Cardiac septum (tissue), 1 donor: ENCODE results near the gene SH3RF3. TPM values are rescaled to one million over a fixed set of nuclear protein-coding genes. Genes with fewer than 3 reads are reported as not detected.

Experiments used
- DNase-seq: peaks from one replicate; pipeline ENCODE4 v3.0.0-alpha.2; 2020; ENCODE audit warnings: low spot score
- intact Hi-C: fragments of 100-400 bp; cut with DNase I; formaldehyde crosslinking; loops from one replicate; pipeline ENCODE4 v1.14.0; 2022
- total RNA-seq: library from RNA; stranded (reverse); fragmentation: NEBNext Ultra II Directional; extraction: Animal tissue kit (Norgen Biotek cat#: 25700); gene quantifications from one replicate; pipeline ENCODE4 v1.2.1, GENCODE V29; 2021
- donor health status: DM: no; HTN: no; CAD: no.

The SH3RF3 gene
- total RNA-seq, 1 donor from 2014 or later: 11.2 TPM

DNA sequence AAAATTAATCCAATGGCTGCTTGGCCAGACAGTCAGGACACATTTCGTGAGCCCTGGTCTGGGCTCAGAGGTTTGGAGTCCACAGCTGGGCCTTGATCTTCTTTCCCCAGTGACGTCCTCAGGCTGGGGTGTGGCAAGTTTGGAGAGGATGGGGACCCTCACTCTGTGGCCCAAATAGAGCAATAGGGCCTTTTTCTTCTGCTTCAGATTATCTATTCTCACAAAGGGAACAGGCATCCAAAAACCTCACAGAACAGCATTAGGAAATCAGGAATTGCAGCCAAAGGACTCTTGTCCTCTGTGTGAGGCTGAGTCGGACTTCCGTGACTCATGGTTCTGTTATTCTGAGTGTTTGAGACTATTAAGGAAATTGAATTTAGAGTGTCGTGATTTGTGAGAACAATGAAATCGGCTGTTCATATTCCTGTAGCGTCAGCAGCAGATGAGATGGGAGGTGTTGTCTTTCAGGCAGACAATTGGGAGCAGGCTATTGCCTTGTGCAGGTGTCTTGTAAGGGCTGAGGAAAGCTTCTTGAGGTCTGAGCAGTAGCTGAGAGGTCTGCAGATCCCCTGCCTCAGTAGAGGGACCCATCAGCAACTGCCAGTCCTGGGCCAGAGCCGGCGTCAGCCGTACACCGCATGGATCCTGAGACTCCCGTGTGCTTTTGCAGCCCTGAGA is 113.8 kb downstream of the SH3RF3 start:
- DNase-seq: no peak
- intact Hi-C loops: no loop called here

DNA sequence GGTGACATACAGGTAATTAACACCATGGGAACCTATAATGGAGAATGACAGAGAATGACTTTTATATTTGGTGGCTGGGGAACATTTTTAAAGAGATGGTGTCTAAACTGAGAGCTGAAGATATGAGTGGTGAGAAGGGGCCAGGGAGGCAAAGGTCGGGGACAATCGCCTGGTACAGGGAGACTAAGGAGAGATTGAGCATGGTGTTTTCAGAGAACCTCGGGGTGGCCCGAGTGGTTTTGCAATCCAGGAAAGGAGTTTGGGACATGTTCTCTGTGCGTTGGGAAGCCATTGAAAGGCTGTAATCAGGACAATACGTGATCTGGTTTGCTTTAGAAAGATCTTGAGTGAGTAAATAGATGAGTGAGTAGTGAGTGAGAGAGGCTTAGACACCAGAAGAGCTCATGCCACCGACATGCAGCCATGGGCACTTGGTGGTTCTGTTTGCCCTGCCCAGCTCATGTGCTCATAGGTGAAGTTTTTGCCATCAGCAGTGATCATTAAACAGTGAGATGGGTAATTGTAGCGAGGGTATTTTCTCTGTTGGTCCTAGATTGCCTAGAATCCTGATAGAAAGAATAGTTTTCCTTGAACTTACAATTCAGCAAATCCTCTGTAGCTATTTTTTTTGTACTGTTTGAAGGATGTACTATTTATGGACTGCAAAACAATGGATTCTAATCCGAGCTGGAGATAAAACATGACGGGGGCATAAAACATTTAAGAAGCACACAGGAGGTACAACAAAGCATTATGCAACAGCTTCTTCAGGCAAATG is 114.7 kb downstream of the SH3RF3 start:
- no peak for DNase-seq
- intact Hi-C loops: no loop called here

DNA sequence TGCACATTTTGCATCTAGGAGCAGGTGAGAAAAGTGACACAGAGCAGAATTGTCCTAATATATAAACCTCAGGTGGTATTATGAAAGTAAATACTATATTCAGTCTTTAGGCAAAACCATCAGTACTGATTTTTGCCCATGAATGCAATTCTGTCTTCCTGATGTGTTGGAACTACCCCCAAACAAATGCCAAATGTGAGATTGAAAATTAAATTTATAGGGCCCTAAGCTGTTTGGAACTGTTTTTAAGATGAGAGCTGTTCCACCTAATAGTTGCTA is 115.2 kb downstream of the SH3RF3 start:
- no peak for DNase-seq
- intact Hi-C loops: no loop called here

DNA sequence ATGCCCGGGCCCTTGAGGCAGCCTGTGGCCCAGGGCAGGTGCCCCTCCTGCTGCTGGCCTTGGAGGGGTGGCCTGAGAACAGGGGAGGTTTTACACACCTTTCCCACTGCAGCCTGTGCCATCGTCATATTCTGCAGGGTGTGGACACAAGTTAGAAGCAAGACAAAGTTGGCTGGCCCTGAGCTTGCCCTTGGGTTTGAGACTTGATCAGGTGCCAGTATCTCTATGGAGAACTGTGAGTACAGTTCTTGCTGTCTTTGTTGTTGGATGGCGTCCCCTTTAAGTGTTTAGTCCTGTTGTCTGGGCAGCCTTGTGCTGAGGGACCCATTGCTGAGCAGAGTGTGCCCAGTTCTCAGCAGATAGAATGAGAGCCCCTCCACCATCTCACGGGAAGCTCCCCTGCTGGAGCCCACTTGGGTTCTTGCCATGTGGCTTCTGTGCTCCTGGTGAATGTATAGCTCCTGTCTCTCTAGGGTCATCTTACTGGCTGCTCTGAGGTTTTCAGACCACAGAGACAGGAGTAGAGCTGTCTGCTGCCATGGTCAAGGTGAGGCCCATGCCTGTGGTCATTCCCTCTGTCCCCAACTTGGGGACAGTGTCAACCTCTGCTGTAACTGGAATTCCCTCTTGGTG is 115.9 kb downstream of the SH3RF3 start:
- DNase-seq: no peak
- intact Hi-C loops: no loop called here

DNA sequence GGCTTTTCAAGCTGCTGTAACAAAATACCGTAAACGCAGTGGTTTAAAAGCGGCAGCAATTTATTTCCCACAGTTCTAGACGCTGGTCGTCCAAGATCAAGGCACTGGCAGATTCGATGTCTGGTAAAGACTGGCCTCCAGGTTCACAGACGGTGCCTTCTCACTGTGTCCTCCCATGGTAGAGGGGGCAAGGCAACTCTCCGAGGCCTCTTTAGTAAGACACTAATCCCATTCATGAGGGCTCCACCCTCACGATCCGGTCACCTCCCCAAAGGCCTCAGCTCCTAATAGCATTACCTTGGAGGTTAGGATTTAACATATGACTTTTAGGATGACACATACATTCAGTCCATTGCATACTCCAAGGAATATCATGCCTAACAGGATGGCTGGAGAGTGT is 117.2 kb downstream of the SH3RF3 start:
- DNase-seq: no peak
- intact Hi-C loops: no loop called here

DNA sequence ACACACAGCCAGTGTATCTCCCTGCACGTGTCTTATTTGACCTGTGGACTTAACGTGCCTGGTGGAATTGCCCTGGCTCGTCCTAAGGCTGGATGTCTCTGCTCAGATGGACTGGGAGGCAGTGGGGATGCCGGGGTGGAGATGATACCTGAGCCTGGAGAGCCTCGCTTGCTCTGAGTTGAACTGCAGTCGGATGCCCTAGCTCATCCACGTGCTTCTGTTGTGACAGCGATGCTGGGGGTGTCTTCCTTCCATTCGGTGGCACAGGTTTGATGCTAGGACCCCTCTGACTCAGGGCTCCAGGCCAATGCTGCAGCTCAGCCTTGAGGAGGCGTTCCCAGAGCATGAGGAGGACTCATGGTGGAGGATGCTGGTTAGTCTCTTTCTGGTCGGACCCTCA is 117.6 kb downstream of the SH3RF3 start:
- peak; percentile 17 for DNase-seq
- intact Hi-C loops: no loop called here

DNA sequence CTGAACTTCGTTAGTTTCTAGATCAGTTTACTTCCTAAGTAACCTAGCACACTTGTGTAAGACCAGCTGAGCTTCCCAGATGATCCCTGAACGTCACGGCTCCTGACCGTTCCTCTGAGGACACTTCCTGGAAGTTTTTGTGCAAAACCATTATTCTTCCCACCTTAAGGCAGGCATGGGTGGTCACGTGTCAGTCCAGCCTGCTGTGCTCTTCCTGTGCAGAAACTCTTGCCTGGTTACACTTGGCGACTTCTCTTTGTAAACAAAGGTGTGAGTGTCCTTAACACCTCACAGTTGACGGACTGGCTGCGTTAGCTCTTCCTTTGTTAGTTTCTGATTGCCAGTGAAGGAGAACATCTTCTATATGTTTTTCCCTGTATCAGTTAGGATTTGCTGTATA is 118.3 kb downstream of the SH3RF3 start:
- intact Hi-C loops: no loop called here
- DNase-seq: peak; percentile 60

DNA sequence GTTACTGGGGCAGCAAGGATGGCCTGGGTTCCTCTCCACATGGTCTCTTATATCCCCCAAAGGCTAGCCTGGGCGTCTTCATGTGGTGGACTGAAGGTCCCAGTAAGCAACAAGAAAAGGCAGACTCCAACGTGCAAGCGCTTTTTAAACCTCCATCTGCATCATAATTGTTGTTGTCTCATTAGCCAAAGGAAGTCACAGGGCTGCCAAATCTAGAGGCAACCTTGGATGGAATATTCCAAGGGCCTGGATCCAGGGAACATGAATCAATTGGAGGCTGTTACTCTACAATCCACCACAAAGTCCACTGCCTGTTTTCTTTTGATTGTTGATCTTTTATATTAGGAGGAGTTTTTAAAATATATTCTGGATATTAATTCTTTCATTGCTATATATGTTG is 118.8 kb downstream of the SH3RF3 start:
- intact Hi-C loops: no loop called here
- peak; percentile 66 for DNase-seq

DNA sequence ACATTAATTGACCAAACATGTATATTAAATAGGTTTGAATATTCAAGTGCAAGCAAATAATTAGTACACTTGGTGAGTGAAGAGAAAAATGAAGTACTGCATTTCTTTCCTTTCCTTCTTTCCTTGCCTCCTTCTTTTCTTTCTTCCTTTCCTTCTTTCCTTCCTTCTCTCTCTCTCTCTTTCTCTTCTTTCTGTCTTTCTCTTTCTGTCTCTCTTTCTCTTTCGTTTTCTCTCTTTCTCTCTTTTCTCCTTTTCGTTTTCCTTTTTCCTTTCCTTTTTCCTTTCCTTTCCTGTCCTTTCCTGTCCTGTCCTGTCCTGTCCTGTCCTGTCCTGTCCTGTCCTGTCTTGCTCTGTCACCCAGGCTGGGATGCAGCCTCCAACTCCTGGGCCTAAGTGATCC is 119.6 kb downstream of the SH3RF3 start:
- intact Hi-C loops: no loop called here
- DNase-seq: no peak

DNA sequence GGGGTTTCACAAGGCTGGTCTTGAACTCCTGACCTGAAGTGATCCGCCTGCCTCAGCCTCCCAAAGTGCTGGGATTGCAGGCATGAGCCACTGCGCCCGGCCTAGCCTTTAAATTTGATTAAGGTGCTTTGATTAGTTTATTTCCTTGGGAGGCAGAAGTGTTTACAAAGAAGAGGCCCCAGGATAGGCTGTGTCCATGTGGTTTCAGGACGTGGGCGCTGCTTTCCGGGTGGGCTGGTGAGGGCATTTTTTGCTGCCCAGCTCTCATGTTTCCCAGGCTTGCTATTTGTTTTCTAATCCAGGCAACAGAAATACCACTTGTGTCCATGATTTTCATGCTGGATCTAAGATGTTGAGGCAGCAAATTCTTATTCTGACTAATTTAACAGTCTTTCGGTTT is 124.2 kb downstream of the SH3RF3 start:
- intact Hi-C loops: no loop called here
- no peak for DNase-seq

DNA sequence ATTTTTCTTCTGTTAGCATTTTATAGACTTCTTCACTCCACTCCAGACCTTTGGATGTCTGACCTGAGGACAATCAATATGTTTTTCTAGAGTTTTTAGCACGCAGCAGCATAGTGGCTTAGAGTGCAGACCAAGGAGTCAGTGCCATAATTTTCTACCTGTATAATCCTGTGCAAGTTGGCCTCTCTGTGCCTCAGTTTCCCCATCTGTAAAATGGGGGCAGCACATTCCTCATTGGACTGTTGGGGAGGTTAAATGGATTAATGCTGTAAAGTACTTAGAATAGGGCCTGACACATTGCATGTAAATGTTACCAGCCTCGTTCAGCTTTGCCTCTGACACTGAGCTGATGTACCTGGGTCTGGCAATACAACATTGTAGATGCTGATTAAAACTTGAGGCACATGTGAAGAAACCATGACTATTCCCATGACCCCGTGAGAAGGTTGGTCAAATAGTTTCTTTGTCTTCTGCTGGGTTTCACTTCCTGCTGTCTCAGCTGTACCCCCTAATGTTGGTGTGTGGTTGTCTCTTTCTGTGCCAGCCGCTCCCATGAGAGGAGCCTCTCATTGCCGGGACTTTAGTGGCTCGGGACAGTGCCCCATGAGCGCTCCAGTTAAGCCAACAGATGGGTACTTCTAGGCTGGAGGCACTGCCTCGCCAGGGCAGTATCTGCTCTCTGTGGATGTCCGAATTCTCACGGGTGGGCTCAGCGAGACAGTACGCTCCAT is 125.3 kb downstream of the SH3RF3 start:
- intact Hi-C loops: no loop called here
- peak; percentile 19 for DNase-seq

DNA sequence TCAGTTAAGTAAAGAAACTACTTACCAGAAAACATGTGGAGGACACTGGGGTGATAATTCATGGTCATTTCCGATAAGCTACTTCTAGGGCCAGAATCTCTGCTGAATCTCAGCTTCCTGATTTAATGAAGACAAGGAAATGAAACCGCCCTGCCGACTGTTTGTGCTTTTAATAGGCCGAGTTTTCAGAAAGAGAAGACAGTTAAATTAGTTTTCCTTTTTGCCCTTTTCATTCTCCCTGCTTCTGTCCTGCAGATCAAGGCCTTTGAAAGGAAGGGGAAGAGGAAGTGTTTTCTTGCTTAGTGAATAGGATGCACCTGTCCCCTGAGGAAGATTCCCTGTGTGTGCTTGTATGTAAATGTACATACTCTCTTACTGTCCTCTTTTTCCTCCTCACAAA is 126.6 kb downstream of the SH3RF3 start:
- intact Hi-C loops: loop anchor here (5.0 kb wide), 1 partner anchor 227 kb away; no protein-coding TSS in a partner anchor
- DNase-seq: no peak

DNA sequence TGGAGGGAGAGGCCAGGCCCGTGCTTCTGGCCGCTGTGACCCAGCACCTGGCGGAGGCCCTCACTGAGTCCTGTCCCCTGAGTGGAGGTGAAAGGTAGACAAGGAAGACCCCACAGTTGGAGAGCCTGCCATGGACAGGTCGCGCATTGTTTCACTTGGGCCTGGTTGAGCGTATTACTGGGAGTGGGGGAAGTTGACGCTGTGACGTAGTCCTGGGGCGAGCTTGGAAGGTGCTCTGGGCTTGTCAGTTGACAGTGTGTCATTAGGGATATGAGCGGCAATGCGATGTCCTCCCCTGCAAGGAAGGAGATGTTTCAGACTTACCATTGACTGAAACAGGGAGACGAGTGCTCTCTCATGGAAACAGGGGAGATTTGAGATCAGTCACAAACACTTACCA is 127.1 kb downstream of the SH3RF3 start:
- intact Hi-C loops: loop anchor here (5.0 kb wide), 1 partner anchor 226 kb away; no protein-coding TSS in a partner anchor
- DNase-seq: no peak

DNA sequence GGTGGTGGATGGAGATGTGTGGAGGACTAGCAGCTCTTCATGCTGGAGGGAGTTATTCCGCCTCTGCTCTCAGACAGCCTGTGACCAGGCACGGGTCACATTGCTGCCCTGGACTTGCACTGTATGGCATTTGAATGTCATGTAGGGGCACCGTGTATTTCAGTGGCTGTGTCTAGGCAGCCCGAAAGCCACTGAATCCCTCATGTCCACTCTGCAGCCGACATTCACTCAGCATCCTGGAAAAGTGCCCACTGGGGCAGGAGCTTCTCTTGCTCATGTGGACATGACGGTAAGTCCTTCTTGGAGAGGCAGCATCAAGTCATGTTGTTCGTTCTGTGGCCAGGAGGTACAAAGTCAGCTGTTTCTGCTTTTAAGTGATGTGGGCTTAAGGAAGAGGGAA is 127.9 kb downstream of the SH3RF3 start:
- DNase-seq: no peak
- intact Hi-C loops: loop anchor here (5.0 kb wide), 1 partner anchor 225 kb away; no protein-coding TSS in a partner anchor

DNA sequence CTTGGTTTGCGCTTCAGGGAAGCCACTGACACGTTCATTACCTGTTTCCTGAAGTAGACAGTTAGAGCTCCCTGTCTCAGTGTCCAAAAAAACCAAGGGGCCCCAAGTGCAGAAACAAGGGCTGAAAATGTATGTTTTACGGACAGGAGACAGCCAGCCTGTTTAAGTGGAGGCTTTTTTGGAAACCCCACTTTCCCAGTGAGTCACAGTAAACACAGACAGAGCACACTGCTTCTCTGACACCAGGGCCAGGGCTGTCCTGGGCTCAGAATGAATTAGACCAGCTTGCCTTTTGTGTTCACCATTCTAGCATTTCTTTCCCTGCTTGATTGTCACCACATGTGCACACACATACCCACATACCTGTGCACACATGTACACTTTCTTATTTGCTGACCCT is 128.6 kb downstream of the SH3RF3 start:
- DNase-seq: no peak
- intact Hi-C loops: loop anchor here (5.0 kb wide), 1 partner anchor 225 kb away; no protein-coding TSS in a partner anchor

DNA sequence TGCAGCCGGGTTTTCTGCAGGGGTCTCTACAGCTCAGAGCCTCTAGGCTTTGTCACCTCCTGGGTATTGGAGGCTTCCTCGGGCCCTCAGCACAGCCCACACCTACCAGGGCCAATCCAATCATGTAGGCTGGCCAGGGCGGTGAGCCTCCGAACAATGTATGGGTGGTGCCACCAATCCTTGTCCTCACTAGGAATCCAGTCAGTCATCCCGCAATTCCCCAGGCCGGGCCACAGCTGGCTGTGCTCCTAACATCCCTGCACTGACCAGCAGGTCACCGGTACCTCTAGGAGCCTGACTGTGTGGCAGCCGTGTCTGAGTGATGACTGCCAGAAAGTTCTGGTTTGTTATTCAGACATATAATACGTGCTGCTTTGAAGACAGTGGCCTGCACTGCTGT is 129.4 kb downstream of the SH3RF3 start:
- no peak for DNase-seq

DNA sequence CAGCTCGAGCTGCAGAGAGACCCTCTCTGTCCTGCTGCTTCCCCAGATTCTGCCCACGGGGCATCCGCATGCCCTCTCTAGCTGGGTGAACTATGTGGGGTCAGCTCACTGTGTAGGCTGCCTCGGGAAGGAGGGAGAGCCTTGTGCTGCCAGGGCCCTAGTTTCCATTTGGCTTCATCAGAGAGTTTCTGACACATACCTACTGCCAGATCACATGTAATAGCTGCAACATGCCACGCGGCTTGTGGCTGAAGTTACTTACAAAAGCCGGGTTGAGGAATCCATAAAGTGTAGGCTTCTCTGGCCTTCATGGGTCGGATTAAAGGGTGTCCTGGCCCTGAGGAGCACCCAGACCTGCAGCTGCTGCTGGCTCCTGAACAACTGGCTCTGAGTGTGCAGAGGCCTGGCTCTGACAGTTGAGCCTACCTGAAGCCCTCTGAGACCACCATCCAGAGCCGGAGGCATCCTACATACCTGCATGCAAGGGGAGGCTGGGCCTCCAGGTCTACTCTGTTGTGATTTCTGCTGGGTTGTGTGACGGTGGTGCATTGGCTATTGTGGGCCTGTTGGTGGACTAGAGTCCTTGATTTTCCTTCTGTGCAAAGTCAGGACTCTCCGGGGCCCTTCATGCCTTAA is 130.0 kb downstream of the SH3RF3 start:
- intact Hi-C loops: loop anchor here (5.0 kb wide), 1 partner anchor 223 kb away; no protein-coding TSS in a partner anchor
- DNase-seq: no peak

More for the DNA sequence above, 129.4 kb downstream of the SH3RF3 start:
- intact Hi-C loops: loop anchor here (5.0 kb wide), 1 partner anchor 224 kb away; no protein-coding TSS in a partner anchor

DNA sequence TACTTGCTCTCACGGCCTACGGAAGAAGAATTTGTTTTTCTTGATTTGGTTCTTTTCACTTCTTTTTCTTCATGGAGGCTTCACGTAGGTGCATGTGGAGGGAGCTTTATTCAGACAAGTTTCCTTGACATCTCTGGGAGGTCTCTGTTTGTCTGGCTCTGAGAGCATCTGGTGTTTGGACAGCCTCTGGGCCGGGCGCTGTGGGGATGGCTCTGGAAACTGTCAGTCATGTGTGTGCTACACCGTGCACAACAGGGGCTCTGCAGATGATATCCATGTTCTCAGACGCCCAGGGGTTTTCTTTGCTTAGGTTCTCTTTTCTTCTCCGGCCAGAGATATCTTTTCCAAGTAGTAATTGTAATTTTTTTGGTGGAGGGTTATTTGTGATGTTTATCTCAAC is 130.7 kb downstream of the SH3RF3 start:
- intact Hi-C loops: loop anchor here (5.0 kb wide), 1 partner anchor 223 kb away; no protein-coding TSS in a partner anchor
- no peak for DNase-seq

DNA sequence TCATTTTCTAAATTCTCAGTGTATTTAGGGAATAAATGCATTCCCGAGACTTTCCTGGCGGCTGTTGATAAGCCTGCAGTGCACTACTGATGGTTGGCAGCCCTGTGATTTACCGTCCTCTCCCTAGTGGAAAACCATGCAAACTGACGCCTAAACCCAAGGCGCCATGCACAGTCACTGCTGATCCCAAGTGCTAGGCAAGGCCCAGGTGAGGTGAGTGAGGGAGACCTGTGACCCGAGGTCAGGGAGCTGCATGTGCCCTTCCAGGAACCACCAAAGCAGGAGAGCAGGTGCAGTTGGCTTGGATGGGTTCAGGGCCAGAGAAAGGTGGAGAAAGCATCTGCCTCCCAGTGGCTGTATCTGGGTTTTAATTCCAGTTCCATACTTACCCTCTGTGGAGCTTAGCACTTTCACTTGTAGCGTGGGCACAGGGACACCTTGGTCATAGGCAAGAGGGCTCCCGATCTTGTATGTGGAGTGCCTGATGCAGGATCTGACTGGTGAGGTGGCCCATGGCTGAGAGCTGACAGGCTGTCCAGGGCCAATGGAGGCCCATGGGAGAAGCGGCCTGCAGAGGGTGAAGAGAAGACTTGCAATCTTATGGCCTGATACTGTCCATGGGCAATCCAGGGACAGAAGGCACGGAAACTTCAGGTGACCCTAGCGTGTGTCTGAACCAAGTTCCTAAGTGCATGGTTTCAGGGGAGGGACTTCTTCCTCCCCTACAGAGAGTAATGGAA is 131.3 kb downstream of the SH3RF3 start:
- intact Hi-C loops: no loop called here
- no peak for DNase-seq
